Measurements from ENCODE around the gene TP53.

DNA sequence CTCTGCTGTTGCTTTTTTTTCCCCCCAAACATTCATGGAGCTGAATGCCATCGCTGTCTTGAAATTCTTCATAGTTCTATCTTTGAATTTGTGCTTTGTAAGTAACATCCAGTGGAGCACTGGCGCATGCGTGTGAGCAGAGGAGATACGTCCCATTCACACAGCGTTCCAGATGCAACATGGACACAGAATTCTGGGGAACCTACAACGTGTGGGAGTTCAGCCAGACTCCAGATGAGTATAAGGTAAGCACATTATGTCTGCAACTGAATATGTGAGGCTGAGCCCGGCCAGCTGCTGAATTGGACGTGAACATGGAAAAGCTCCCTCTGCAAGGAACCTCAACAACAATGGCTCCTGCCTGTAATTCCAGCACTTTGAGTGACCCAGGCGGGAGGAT lies 40.8 kb downstream of the TP53 start:
- TF ChIP-seq POLR2A (IDR thresholded peaks at IDR 0.05): no peak
- TF ChIP-seq, protein P1, sequence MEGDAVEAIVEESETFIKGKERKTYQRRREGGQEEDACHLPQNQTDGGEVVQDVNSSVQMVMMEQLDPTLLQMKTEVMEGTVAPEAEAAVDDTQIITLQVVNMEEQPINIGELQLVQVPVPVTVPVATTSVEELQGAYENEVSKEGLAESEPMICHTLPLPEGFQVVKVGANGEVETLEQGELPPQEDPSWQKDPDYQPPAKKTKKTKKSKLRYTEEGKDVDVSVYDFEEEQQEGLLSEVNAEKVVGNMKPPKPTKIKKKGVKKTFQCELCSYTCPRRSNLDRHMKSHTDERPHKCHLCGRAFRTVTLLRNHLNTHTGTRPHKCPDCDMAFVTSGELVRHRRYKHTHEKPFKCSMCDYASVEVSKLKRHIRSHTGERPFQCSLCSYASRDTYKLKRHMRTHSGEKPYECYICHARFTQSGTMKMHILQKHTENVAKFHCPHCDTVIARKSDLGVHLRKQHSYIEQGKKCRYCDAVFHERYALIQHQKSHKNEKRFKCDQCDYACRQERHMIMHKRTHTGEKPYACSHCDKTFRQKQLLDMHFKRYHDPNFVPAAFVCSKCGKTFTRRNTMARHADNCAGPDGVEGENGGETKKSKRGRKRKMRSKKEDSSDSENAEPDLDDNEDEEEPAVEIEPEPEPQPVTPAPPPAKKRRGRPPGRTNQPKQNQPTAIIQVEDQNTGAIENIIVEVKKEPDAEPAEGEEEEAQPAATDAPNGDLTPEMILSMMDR (IDR thresholded peaks at IDR 0.05 in 4 of 5, conservative IDR thresholded peaks at IDR 0.05 in 1 of 5): no peak

All from gastrocnemius medialis (tissue), 4 donors.